GM12864 (cell line): ENCODE results near the gene DRD5.
"Not testable (repeated sequence)": the region's sequence is repeated elsewhere in the genome, so short reads cannot be mapped to it uniquely, and the experiment has no call there.

Source experiments
- DNase-seq: peaks from one replicate; pipeline ENCODE4 v3.0.0-alpha.2; 2011; ENCODE audit warnings: low read depth
- H3K4me3 ChIP-seq: 2 replicates; pipeline ENCODE4 v1.5.1; 2011; ENCODE audit warnings: mild to moderate bottlenecking, low read depth, low read length, control low read depth
- TF ChIP-seq, protein P1 (sequence below): IDR thresholded peaks from 2 replicates; pipeline ENCODE4 v1.5.1; 2011; ENCODE audit warnings: low read depth, mild to moderate bottlenecking, moderate library complexity, low read length, control low read depth, inconsistent platforms; ENCODE audit errors: missing control alignments

The DRD5 gene

DNA sequence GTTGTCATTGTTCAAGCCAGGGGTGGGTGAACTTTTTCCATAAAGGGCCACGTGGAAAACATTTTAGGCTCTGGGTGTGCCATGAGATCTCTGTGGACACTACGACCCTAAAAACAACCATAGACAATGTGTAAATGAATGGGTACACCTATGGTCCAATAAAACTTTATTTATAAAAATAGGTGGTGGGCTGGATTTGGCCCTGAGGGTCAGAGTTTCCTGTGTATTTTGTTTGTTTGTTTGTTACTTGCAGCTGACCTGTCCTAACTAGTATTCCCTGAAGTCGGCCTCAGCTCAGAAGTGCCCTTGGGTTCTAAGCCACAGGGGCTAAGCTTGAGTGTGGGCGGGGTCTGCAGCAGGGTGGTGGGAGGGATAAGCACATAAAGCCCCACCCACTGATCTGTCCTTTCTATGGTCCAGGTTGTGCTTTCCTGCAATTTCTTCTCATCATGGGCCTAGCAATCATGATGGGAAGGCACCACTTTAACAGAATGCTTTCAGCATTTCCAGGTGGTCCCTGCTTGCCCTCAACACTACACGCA, 17.2 kb upstream of the DRD5 start:
- TF ChIP-seq, protein P1, sequence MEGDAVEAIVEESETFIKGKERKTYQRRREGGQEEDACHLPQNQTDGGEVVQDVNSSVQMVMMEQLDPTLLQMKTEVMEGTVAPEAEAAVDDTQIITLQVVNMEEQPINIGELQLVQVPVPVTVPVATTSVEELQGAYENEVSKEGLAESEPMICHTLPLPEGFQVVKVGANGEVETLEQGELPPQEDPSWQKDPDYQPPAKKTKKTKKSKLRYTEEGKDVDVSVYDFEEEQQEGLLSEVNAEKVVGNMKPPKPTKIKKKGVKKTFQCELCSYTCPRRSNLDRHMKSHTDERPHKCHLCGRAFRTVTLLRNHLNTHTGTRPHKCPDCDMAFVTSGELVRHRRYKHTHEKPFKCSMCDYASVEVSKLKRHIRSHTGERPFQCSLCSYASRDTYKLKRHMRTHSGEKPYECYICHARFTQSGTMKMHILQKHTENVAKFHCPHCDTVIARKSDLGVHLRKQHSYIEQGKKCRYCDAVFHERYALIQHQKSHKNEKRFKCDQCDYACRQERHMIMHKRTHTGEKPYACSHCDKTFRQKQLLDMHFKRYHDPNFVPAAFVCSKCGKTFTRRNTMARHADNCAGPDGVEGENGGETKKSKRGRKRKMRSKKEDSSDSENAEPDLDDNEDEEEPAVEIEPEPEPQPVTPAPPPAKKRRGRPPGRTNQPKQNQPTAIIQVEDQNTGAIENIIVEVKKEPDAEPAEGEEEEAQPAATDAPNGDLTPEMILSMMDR, result no peak
- no peak overlapping the region for H3K4me3 ChIP-seq
- no peak for DNase-seq

DNA sequence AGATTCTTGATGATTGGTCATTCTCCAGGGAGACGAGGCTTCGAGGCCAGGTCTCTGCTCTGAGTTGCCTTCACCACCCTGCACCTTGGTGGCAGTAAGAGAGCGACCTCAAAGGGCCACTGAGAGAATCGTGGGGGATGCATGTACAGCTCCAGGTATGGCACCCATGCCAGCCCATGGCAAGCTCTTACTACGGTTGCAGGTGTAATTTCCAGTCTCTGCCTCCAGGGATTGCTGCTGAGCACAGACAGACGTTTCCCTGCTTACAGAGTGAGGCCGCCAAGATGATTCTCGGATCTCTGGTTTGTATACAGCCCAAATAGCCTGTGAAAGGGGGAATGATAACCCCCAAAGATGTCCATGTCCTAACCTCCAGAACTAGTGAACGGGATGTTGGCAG, 16.3 kb upstream of the DRD5 start:
- no peak for DNase-seq
- TF ChIP-seq, protein P1, result peak; percentile 67
- no peak overlapping the region for H3K4me3 ChIP-seq

DNA sequence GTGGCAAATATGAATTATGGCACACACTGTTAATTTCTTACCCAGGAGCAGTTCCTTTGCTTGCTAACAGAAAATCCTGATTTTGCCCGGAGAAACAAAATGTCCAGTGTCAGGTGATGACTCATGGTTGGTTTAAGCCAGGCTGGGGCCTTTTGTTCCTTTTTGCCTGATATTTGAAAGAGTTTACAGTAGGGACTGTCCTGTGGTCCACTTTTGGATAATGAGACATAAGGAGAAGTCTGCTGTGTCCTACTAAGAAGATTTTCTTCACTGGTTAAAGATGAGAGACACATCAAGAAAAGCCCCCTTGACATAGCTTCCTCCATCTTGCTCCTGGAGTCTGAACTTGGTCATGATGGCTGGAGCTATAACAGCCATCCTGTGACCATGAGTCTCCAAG, 12.1 kb upstream of the DRD5 start:
- no peak overlapping the region for H3K4me3 ChIP-seq
- DNase-seq, result no peak
- TF ChIP-seq, protein P1, result no peak

DNA sequence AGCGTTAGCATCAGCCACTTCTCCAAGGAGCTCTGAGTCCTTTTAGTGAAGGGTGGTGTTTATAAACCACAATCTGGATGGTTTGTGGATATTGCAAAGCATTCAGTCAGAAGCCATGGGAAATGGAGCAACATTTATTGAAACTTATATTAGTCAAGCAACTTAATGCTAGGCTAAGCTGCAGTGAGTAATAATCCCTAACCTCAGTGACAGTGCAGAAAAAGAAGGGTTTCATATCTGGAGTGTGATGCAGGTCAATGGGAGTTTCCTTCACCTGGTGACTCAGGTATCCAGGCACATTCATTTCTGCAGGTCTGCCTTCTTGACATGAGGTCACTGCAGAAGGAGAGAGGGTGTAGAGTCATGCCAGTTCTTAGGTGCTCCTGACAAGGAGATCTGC, 10.4 kb upstream of the DRD5 start:
- TF ChIP-seq, protein P1, result no peak
- H3K4me3 ChIP-seq, result no peak overlapping the region
- no peak for DNase-seq

DNA sequence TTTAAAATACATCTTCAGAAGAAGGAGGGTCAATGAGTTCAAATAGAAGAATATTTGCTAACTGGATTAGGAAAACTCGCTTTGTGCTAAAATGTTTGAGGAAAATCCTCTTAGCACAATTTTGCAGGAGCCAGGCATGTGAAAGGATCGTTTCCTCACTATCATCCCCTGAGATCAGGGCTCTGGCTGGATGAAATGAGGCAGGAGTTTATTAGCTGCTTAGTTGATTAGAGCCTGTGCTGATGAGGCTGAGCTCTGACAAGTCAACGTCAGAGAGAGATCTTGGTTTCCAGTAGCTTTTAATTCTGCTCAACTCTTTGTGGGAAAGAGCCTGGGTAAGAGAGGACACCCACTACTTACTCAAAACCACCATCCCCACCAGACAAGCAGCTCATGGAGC, 8.0 kb upstream of the DRD5 start:
- TF ChIP-seq, protein P1, result no peak
- DNase-seq, result no peak
- no peak overlapping the region for H3K4me3 ChIP-seq

DNA sequence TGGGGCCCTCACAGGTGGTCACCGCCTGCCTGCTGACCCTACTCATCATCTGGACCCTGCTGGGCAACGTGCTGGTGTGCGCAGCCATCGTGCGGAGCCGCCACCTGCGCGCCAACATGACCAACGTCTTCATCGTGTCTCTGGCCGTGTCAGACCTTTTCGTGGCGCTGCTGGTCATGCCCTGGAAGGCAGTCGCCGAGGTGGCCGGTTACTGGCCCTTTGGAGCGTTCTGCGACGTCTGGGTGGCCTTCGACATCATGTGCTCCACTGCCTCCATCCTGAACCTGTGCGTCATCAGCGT, 652 bp downstream of the DRD5 start:
- no peak for DNase-seq
- TF ChIP-seq, protein P1, result no peak
- H3K4me3 ChIP-seq, result no peak overlapping the region

DNA sequence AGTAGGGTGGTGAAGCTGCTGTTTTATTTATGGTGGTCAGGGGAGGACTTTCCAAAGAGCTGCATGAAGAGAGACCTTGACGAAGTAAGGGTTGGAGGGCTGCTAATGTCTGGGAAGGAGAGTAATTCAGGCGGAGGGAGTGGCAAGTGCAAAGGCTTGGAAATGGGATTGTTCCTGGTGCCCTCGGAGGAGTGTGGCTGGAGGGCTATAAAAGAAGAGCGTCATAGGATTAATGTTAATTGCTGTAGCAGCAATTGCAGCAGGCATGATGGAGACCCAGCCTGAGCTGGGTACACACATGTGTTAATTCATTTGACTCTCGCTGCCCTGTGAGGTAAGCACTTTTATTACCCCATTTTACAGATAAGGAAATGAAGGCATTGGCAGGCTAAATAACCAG, 4.5 kb downstream of the DRD5 start:
- not testable (repeated sequence) for DNase-seq, H3K4me3 ChIP-seq

DNA sequence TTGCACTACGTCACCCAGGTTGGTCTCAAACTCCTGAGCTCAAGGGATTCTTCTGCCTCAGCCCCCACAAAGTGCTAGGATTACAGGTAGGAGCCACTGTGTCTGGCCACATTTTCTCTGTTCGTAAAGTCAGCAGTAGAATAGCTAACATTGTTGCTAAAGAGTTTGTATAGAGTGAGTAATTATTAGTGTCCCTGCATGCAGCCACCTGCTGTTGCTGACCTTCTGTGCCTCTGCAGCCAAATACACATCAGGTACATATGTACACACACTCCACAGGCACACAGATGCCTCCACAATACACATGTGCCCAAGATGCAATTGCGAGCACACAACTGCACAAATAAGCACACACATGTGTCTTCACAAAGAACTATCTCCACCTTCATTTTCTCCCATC, 10.9 kb downstream of the DRD5 start:
- H3K4me3 ChIP-seq, result no peak overlapping the region
- TF ChIP-seq, protein P1, result no peak
- DNase-seq, result no peak

DNA sequence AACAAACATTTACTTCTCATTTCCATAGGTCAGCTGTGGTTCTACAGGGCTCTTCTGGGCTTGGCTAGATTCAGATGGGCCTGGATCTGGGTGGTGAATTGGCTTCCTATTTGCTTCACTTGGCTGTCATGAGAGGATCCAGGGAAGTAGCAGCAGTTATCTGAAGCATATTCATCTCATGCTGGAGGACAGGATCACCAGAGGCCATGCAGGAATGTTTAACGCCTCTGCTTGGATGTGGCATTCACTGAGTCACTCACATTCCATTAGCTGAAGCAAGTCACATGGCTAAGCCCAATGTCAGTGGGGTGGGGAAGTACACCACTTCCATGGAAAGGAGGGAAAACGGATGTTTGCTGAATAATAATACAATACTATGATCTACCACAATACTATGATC, 15.2 kb downstream of the DRD5 start:
- not testable (repeated sequence) for H3K4me3 ChIP-seq

More for the DNA sequence above, 15.2 kb downstream of the DRD5 start:
- DNase-seq, result not testable (repeated sequence)
